GM18951 (cell line): ENCODE results near the gene GOLM1.
"Not testable (repeated sequence)": the region's sequence is repeated elsewhere in the genome, so short reads cannot be mapped to it uniquely, and the experiment has no call there.

Source experiments
- POLR2A ChIP-seq: IDR thresholded peaks from 4 replicates; pipeline ENCODE4 v1.6.1; 2011; ENCODE audit warnings: mild to moderate bottlenecking; ENCODE audit not compliant: insufficient read length, insufficient read depth; ENCODE audit errors: extremely low read depth
- in situ Hi-C: fragments of 300-500 bp; cut with MboI; formaldehyde crosslinking; loops from one replicate; pipeline ENCODE4 v1.12.0; 2022; ENCODE audit warnings: low sequenced_read_pairs, mixed read lengths, inconsistent platforms; ENCODE audit not compliant: unreplicated experiment

Gene GOLM1

GRCh38 chr9:86075132-86076109 is 23.9 kb downstream of the GOLM1 start:
- no peak for TF ChIP-seq POLR2A
- in situ Hi-C loops, result no loop called here

DNA sequence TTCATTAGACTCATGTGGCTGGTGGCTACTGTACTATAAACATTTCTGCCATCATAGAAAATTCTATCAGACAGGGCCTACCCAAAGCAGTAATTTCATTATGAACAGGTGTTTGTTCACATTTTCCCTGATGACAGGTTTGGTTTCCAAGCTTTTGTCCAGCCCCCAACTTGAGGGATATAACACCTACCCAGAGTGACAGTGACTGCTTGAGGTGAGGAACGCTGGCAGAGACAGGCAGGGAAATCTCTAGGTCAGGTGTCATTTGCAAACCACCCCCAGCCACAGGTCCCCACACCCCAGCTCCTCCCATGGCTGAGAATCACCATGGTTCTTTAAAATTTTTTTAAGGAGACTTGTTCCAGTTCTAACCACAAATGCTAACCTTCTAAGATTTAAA is 25.5 kb downstream of the GOLM1 start:
- no peak for TF ChIP-seq POLR2A
- in situ Hi-C loops, result no loop called here

DNA sequence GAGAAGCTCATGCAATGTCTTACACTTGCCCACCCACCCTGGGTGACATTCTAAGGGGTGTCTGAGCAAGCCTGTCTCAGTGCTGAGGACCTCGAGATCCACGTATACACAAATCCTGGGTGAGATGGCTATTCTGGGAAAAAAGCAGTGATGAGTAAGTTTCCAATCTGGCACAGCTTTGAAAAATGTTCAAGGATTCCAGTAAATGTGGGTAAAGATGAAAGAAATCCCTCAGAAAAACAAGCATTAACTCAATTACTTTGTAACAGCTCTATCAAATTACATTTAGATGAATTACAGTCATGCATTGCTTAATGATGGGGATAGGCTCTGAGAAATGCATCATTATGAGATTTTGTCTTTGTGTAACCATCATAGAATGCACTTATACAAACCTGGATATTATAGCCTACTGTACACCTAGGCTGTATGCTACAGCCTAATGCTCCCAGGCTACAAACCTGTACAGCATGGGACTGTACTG is 26.9 kb downstream of the GOLM1 start:
- no peak for TF ChIP-seq POLR2A
- in situ Hi-C loops, result no loop called here

GRCh38 chr9:86069206-86069869 is 30.0 kb downstream of the GOLM1 start:
- in situ Hi-C loops, result no loop called here

DNA sequence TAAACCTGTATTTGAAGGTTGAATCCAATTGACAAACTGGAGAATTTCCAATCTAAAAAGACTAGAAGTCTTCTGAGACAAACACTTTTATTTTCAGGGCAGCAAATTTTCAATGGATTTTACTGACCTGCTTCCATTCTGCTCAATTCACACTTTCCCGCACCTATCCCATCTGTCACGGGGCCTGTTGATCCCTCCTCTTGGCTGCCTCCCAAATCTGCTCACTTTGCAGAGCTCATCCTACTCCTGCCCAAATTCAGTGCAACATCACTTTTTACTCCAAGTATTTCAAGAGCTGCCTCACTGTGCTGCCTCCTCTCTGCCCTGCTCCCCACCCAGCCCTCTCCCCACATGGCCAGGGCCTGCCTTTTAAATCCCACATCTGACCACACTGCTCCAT is 35.1 kb downstream of the GOLM1 start:
- in situ Hi-C loops, result no loop called here
- no peak for TF ChIP-seq POLR2A

More at GRCh38 chr9:86069206-86069869, 30.0 kb downstream of the GOLM1 start:
- TF ChIP-seq POLR2A, result no peak

DNA sequence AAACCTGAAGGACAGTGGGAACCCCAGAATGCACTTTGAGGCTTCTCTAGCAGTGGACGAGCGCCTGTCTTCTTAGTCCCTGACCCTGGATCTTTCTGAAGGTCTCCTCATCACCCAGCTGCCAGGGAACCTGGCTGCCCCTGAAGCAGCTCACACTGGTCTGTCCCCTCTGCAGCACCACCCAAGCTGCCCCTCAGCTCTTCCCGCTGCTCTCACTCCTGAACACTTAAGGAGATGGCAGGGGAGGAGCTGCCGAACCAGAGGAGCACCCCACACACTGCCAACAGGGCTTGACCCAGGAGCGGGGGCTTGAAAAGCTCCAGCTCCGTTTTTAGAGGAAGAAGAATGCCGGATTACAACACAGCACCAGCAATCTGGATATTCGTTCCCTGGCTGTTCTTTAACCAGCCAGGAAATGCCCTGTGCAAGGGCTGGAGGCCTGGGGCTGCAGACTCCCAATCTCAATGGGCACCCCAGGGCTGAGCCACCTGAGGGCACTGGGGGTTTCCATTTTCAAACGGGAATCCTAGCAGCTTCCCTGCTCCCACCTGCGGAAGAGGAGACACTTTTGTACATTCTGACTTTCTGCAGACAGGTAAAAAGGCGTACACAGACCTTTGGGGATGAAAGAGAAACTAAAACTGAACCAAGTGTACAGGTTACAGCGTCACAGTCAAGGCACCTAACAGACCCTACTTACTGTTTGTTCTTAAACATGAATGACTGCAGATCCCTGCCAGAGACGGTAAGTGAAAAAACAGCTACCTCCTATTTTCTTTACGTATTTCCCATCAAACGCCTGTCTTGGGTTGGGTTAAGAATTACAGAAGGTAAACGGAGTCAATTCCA is 36.3 kb downstream of the GOLM1 start:
- in situ Hi-C loops, result no loop called here
- TF ChIP-seq POLR2A, result no peak

GRCh38 chr9:86061972-86062739 is 37.2 kb downstream of the GOLM1 start:
- in situ Hi-C loops, result no loop called here
- TF ChIP-seq POLR2A, result no peak

DNA sequence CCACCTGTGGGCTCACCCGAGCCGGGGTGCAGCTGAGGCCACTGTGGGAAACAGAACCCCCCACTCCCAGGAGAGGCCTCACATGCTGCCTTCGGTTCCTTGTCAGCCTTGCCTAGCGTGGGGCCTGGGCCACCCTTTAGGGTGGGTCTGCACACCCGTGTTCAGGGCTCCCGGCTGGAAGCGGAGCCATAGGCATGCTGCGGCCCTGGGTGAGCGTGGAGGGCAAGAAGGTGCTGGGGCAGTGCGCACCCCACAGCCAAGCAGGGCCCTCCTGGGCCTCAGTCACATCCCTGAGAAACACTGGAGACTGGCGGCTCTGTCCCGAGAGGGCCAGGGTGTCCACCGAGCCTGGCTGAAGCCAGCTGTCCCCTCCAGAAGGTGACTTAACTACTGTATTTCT is 41.9 kb downstream of the GOLM1 start:
- no peak for TF ChIP-seq POLR2A
- in situ Hi-C loops, result no loop called here

- in situ Hi-C loops, result no loop called here
- TF ChIP-seq POLR2A, result no peak
Measured at GRCh38 chr9:86054695-86055094, 44.7 kb downstream of the GOLM1 start.

- TF ChIP-seq POLR2A, result no peak
- in situ Hi-C loops, result no loop called here
Measured at GRCh38 chr9:86052556-86053468, 46.5 kb downstream of the GOLM1 start.

DNA sequence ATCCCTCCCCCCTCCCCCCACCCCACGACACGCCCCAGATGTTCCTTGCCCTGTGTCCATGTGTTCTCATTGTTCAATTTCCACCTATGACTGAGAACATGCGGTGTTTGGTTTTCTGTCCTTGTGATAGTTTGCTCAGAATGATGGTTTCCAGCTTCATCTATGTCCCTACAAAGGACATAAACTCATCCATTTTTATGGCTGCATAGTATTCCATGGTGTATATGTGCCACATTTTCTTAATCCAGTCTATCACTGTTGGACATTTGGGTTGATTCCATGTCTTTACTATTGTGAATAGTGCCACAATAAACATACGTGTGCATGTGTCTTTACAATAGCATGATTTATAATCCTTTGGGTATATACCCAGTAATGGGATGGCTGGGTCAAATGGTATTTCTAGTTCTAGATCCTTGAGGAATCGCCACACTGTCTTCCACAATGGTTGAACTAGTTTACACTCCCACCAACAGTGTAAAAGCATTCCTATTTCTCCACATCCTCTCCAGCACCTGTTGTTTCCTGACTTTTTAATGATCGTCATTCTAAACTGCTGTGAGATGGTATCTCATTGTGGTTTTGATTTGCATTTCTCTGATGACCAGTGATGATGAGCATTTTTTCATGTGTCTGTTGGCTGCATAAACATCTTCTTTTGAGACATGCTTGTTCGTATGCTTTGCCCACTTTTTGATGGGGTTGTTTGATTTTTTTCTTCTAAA is 51.2 kb downstream of the GOLM1 start:
- in situ Hi-C loops, result not testable (repeated sequence)
